Peyer's patch (tissue), 4 donors: Measurements from ENCODE around the gene CHMP2B.

ENCODE experiments used
- CTCF ChIP-seq, 6 experiments: fragments of 450-650 bp in 4 of 6; fragments of 200-600 bp in 2 of 6; sonication (generic) in 1 of 6; IDR thresholded peaks; one replicate each; pipeline ENCODE4 v1.5.1; 2017 to 2019; ENCODE audit warnings: antibody characterized with exemption in 6 of 6, mild to moderate bottlenecking in 3 of 6, moderate library complexity in 1 of 6
- POLR2A ChIP-seq, 2 donors: fragments of 450-650 bp; IDR thresholded peaks; one replicate each; pipeline ENCODE4 v1.5.1; 2017; ENCODE audit warnings: antibody characterized with exemption in 2 of 2, mild to moderate bottlenecking in 2 of 2, moderate library complexity in 2 of 2

DNA sequence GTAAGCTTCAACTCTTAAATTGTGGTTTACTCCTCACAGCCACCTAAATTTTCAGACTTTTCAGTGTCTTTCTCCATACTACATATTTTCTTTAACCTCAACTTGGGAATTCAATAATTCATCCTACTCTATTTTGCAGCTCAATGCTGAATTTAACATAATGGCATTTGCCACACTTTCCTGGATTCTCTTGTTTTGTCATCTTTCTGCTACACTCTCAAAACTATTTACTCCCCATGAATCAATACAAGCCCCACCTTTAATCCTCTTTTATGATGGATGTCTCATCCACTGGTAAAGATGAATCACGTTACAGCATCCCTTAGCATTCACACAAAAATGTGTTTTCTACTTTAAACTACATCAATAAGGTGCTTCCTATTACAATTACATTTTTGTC lies 19.6 kb upstream of the CHMP2B start:
- TF ChIP-seq POLR2A (IDR thresholded peaks at IDR 0.05) (no peak), CTCF (IDR thresholded peaks at IDR 0.05) (no peak)
